K562 treated with DMSO at 1 percent for 4 hours (cell line): ENCODE results near the gene SEMA5A. TPM values are rescaled to one million over a fixed set of nuclear protein-coding genes. Genes with fewer than 3 reads are reported as not detected.

Experiments
- total RNA-seq: library from RNA; unstranded; fragments of 300-600 nt; gene quantifications from 2 replicates; pipeline ENCODE4 v1.2.3, GENCODE V29; 2022; ENCODE audit not compliant: insufficient read depth

The SEMA5A gene, protein sequence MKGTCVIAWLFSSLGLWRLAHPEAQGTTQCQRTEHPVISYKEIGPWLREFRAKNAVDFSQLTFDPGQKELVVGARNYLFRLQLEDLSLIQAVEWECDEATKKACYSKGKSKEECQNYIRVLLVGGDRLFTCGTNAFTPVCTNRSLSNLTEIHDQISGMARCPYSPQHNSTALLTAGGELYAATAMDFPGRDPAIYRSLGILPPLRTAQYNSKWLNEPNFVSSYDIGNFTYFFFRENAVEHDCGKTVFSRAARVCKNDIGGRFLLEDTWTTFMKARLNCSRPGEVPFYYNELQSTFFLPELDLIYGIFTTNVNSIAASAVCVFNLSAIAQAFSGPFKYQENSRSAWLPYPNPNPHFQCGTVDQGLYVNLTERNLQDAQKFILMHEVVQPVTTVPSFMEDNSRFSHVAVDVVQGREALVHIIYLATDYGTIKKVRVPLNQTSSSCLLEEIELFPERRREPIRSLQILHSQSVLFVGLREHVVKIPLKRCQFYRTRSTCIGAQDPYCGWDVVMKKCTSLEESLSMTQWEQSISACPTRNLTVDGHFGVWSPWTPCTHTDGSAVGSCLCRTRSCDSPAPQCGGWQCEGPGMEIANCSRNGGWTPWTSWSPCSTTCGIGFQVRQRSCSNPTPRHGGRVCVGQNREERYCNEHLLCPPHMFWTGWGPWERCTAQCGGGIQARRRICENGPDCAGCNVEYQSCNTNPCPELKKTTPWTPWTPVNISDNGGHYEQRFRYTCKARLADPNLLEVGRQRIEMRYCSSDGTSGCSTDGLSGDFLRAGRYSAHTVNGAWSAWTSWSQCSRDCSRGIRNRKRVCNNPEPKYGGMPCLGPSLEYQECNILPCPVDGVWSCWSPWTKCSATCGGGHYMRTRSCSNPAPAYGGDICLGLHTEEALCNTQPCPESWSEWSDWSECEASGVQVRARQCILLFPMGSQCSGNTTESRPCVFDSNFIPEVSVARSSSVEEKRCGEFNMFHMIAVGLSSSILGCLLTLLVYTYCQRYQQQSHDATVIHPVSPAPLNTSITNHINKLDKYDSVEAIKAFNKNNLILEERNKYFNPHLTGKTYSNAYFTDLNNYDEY
- not detected in 2 replicates for total RNA-seq

DNA sequence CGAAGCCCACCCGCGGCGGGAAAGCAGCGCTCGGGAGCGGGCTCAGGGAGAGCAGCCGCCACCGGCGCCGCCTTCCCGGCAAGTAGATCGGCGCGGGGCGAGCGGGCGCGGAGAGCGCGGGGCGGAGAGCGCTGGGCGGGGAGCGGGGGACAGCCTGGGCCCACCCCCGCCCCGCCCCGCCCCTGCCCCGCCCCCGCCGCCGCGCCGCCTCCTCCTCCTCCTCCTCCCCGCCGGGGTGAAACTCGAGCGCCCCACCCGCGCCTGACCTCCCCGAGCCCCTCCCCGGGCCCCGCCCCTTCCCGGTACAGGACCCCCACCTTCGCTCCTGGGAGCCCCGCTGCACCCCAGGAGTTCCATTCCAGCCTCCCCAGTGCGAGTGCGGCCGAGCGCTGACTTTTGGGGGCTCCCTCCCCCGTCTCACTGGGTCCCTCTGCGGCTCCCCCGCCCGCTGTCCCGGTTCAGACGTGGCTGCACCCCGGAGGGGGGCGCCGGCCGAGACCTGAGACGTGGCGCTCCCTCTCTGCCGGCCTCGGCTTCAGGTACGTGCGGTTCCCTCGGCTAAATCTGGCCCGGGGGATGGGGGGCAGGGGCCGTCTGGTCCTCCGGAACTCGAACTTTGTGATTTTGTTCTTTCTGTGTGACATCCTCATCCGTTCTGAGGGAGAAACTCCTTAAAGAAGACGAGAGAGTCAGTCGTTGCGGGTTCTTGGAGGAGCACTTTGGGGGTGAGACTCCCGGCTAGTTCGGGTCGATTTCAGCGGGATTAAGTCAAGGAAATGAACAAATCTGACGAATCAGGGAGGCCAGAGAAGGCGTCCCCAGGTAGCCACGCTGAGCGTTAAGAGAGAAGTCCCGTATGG lies at the start of gene SEMA5A:
Gene SEMA5A (minus strand): TSS at position 84 of the 860 bp plus-strand sequence. CDS start 166,129 bp downstream, outside the sequence.

Other genes starting within 250 kb of the SEMA5A start
- gene TAS2R1, start 84.3 kb upstream of the SEMA5A start, total RNA-seq: not detected in 2 replicates